RPMI8226 (cell line): ENCODE data around the gene ARHGAP5.

ENCODE experiments used
- DNase-seq: peaks from one replicate; pipeline ENCODE4 v3.0.0-alpha.2; 2015

The ARHGAP5 gene

DNA sequence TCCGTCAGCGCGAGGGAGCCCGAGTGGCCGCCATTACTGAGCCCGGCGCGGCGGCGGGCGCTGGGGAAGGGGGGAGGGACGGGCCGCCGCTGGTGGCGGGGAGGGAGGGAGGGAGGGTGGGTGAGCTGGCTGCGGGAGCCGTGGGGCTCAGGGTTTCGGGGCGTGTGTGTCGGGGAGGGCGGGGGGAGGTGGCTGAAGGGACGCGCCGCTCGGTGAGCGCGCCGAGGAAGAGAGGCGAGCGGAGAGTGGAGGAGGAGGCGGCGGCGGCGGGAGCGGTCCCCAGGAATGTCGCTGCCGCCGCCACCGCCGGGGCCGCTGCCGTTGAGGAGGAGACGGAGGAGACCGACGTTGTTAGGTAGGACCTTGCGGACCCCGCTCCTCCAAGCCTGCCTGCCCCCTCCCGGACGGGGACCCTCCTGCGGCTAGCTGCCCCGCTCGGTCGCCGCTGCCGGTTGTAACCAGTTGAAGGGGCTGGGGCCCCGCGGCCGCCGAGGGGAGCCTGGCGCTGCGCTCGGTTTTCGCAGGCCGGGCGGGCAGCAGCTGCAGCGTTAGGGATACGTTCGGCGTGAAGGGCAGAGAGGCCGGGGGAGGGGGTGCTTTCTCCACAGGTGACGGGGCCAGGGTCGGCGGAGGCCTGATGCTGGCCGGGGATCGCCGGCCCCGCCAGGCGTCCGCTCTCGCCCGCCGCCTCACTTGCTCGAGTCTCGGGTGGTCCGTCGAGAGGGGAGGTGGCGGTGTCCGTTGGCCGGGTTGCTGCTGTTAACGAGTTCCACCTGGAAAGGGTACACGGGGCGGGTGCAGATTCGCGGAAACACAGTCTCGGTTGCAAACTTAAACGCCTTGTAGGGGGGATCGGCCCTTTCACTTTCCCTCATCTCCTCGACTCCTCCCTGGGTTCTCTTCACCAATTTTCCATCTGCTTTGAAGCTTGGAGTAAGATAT lies at the start of gene ARHGAP5:
Gene ARHGAP5 (plus strand): TSS at position 224 of the 942 bp plus-strand sequence. CDS start 13,366 bp downstream, outside the sequence.
- DNase-seq: peak; percentile 38

- DNase-seq: peak; percentile 32
These were observed 48.5 kb upstream of the ARHGAP5 start for GRCh38 chr14:32028599-32028998.

GRCh38 chr14:32033543-32033942 lies 43.6 kb upstream of the ARHGAP5 start:
- DNase-seq: no peak

DNA sequence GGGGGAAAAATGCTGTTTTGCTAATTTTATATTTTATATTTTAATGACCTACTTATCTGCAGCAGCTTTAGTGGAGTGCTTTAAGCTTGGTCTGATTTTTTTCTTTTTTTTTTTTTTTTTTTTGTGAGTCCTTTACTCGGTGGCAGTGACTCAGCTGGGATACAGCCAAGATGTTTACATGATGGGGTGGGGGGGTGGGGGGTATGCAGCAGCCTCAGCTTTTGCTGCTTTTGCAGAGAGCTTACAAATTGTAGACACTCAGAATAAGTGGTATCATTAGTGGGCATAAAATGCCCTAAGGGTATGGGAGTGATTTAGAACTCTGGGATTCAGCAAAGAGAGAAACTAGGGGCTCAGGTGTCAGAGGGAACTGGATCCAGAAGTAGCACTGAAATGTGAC lies 38.2 kb upstream of the ARHGAP5 start:
- DNase-seq: no peak

GRCh38 chr14:32039401-32040030 lies 37.6 kb upstream of the ARHGAP5 start:
- no peak for DNase-seq

- no peak for DNase-seq
These were observed 33.5 kb upstream of the ARHGAP5 start for GRCh38 chr14:32043624-32044023.

- no peak for DNase-seq
These were observed 32.6 kb upstream of the ARHGAP5 start for GRCh38 chr14:32044454-32044853.

GRCh38 chr14:32047791-32048190 lies 29.3 kb upstream of the ARHGAP5 start:
- no peak for DNase-seq

DNA sequence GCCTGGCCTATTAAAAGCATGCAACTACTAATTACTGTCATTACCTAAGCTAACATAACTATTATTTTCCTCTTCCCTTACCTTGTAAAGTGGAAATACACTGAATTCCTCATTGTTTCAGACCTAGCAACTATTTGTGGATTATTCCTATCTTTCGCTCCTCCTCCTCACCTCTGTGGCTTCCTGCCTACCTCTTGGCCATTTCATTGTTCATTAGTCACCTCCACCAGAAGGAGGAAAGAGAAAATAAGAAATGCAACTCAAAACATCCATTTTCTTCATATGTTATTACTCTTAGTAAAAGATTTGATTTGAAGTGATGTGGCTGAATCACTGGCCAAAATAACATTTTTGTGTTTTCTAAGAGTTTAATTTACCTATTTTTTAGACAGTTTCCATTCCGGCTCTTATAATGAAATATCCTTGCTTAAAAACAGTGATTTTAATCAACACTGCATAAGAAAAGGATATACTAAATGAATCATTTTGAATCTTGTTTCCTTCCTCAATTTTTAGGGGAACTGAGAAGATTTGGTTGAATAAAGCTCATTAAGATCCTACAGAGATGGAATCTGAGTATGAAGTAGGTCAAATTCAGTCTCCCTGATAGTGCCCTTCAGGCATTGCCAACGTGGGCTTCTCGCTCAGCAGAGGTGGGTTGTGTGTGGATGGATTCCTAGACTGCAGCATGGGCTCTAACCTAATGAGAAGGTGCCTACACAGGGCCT lies 27.6 kb upstream of the ARHGAP5 start:
- DNase-seq: no peak

GRCh38 chr14:32050878-32051277 lies 26.2 kb upstream of the ARHGAP5 start:
- no peak for DNase-seq

DNA sequence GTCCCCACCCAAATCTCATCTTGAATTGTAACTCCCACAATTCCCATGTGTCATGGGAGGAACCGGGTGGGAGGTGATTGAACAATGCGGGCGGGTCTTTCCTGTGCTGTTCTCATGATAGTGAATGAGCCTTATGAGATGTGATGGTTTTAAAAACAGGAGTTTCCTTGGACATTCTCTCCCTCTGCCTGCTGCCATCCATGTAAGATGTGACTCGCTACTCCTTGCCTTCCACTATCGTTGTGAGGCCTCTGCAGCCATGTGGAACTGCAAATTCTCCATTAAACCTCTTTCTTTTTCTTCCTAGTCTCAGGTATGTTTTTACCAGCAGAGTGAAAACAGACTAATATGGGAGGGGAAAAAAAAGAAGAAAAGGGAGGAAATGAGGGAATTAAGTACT lies 22.6 kb upstream of the ARHGAP5 start:
- DNase-seq: no peak

- no peak for DNase-seq
These were observed 21.9 kb upstream of the ARHGAP5 start for GRCh38 chr14:32055175-32055574.

- DNase-seq: no peak
These were observed 17.4 kb upstream of the ARHGAP5 start for GRCh38 chr14:32059702-32060101.

GRCh38 chr14:32064931-32065330 lies 12.2 kb upstream of the ARHGAP5 start:
- DNase-seq: no peak

- DNase-seq: no peak
These were observed 8.4 kb upstream of the ARHGAP5 start for GRCh38 chr14:32068708-32069107.

- no peak for DNase-seq
These were observed 6.8 kb upstream of the ARHGAP5 start for GRCh38 chr14:32070282-32070681.

DNA sequence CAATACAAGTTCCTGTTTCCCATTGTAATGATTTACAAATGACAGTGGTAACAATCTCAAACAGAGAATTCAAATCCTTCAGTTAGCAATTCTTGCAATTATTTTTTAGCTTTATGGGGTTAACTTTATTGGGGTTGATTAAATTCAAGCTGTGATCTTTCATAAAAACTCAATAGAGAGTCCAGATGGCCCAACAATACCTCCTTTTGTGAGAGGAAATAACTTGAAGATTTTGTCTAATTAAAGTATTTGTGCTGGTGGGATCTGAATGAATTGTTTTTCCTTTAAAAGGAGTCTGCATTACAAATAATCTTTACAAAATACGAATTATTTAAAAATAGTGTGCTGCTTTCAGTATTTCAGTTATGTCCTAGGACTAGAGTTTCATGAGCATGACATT lies 4.4 kb upstream of the ARHGAP5 start:
- DNase-seq: no peak

DNA sequence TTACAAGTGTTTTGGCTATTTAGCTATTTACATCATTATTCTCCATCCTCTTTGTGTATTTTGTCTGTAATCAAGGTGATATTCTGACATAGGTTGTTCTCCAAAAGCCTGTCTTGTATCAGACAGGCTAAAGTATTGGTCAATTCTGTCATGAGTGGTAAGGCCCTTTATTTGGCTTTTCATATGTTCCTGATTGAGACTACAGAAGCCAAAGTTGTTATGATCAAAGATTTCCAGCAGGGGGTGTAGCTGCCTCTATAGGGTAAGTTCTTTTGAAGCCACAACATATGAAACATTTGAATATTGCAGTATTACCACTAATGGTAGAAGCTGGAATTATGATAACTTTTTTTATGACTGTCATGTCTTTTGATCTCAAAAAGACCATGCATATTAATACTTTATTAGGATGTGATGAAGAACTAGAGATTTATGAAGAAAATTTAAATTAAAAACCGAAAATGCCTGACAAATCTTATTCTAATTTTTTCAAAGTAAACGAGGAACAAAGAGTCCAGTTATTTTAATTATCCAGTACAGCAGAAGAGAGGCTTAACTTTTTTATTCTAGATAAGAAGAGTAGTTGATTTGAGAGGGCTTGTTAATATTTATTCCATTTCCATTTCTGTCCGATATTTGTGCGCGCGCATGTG lies 3.4 kb upstream of the ARHGAP5 start:
- peak; percentile 71 for DNase-seq

- no peak for DNase-seq
These were observed 2.1 kb upstream of the ARHGAP5 start for GRCh38 chr14:32074887-32075572.

DNA sequence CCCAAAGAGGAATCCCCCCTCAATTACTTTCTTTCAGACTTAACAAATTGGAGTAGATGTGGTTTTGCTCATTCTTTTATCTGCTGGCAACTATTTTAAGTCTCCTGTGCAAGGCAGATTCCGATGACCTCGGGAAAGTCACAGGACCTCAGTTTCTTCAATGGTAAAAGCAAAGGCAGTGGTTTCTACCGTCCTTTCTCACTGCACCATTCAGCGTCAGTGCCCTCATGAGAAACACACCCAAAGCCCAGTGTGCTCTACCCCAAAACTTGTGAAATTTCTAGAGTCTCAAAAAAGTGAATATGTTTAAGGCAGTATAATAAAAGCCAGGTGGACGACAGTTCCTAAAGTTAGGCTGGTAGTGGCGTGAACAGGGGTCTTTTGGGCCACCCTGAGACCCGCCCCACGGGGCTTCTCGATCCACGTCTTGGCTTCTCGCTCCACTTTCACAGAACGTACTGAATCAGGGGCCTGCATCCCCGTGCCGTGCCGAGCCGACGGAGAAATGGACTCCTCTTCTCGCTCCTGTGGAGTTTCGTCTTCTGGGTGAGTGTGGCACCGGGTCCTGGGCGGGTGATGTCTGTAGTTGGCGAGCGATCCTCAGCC lies 1.3 kb upstream of the ARHGAP5 start:
- DNase-seq: peak; percentile 4

GRCh38 chr14:32076278-32077080 lies 625 bp upstream of the ARHGAP5 start:
- DNase-seq: peak; percentile 81
